Measurements from ENCODE around the gene NR0B2. TPM values are rescaled to one million over a fixed set of nuclear protein-coding genes. Genes with fewer than 3 reads are reported as not detected.
"Not testable (repeated sequence)": the region's sequence is repeated elsewhere in the genome, so short reads cannot be mapped to it uniquely, and the experiment has no call there.

NR0B2 gene
- total RNA-seq, 1 donor from 2014 or later: not detected

- DNase-seq (ENCODE audit: low spot score in 2 of 2) (no peak), FAIRE-seq (no peak)
Measured at GRCh38 chr1:26894263-26894662, 19.5 kb downstream of the NR0B2 start.

DNA sequence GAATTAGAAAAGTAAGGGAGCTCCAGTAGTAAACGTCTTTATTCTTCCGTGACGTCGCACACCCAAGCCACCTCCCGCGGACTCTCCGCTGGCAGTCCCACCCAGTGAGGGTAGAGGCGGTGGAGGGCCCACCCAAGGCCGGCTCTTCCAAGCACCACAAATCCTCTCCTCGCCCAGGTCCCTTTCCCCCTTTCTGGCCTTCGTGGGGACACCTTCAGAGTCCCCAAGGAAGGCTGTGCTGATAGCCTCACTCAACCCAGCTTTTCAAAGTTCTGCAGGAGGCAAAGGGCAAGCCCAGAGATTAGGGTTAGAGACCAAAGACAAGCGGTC, 23.3 kb downstream of the NR0B2 start:
- DNase-seq (ENCODE audit: low spot score in 2 of 2): no peak
- FAIRE-seq: no peak

- DNase-seq (ENCODE audit: low spot score in 2 of 2) (peak; percentile 88 to 92), FAIRE-seq (no peak)
Measured at GRCh38 chr1:26889551-26890466, 24.0 kb downstream of the NR0B2 start, which contains the start of gene GPN2. Gene GPN2, minus strand, starts transcription at chr1:26890283. Its CDS starts 187 bp downstream, at chr1:26890096.

GRCh38 chr1:26888231-26888630, 25.5 kb downstream of the NR0B2 start:
- FAIRE-seq (no peak), DNase-seq (ENCODE audit: low spot score in 2 of 2) (no peak)

DNA sequence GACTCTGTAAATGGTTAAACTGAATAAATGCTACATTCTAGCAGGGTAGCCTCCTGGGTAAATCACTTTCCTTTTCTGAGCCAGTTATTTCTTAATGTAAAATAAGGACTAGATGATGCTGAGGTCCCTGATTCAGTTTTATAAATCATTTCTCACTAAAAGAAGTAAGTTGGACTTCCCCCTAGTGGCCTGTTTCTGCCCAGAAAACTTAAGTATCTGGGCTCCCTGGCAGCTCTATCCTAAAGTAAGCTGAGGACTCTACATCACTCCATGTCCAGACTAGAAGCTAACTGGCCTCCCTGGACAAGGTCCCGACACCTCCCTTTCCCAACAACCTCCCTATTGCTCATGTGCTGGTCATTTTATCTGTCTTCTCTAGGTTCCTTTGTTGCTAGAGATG, 26.6 kb downstream of the NR0B2 start:
- DNase-seq (ENCODE audit: low spot score in 2 of 2) (no peak), FAIRE-seq (no peak)

DNA sequence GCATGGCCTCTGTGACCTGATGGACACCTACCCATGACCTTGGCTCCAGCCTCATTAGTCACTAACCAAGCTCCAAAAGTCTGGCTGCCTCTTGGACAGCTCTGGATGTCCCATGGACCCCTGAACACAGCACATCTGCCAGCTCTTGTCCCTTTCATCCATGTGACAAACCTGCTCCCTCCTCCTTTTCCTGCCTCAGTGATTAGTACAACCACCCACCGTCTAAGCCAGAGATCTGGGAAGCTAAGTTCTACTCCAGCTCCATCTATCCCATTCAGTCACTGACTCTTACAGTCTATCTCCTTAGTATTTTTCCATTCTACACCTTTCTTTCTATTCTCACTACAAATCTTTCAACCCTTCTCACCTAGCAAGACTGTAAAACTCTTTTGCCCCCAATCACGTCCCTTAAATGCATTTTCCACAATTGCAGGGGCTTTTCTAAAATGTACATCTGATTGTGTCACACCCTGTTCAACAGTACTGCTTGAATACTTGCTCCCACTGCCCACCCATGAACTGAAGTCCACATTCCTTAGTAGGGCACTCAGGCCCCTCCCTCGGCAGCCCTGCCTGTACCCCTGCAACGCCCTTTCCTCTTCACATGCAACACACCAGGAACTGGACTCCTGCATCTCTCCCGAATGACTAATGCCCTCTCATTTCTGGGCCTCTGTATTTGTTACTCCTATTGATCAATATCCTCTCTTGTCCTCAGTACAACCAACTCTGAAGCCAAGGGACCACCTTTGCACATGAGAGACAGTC, 30.9 kb downstream of the NR0B2 start:
- FAIRE-seq (no peak), DNase-seq (ENCODE audit: low spot score in 2 of 2) (no peak)

DNA sequence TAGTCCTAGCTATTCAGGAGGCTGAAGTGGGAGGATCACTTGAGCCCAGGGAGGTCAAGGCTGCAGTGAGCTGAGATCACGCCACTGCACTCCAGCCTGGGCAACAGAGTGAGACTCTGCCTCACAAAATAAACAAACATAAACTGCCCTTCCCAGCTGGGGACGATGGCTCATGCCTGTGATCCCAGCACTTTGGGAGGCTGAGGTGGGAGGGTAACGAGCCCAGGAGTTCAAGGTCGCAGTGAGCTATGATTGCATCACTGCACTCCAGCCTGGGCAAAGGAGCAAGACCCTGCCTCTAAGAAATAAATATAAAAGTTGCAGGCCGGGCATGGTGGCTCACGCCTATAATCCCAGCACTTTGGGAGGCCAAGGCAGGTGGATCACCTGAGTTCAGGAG, 32.2 kb downstream of the NR0B2 start:
- not testable (repeated sequence) for FAIRE-seq; DNase-seq (ENCODE audit: low spot score in 2 of 2)

- FAIRE-seq: no peak
- DNase-seq (ENCODE audit: low spot score in 2 of 2): no peak
Measured at GRCh38 chr1:26879793-26880192, 34.0 kb downstream of the NR0B2 start.

DNA sequence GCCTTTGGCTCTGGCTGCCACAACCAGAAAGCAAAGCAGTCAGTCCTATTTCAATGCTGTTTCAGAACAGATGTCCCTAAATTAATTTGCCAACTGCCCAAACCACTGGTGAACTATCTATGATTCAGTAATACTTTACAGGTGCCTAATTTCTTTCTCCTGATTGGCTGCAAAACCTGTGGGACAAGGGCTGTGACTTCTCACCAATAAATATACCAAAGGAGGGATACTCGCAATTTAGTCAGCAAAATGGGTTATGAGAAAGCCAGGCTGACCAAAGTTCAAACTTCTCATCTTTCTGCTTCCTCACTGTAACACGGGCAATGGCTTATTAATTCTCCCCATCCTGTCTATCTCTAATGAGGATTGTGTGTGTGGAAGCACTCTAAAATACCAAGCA, 36.4 kb downstream of the NR0B2 start:
- FAIRE-seq (no peak), DNase-seq (ENCODE audit: low spot score in 2 of 2) (no peak)

DNA sequence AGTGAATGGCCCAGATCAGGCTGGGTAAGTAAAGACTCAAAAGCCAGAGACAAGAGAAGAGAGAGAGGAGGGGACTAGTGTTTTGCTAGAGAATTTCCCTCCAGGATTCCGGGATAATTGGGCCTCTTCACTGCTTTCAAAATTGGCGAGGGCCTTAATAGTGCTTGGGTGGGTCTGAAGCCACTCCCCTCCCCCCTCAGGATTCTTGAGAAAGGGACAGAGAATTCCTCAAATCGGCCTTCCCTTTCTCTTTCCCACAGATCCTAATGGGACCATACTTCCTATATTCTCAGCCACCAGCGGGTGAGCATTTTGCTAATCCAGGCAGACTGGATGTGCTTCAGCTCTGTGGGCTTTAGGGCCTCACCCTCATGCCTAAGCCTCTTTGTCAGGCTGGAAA, 38.9 kb downstream of the NR0B2 start:
- DNase-seq (ENCODE audit: low spot score in 2 of 2) (no peak), FAIRE-seq (no peak)

- DNase-seq (ENCODE audit: low spot score in 2 of 2); FAIRE-seq: not testable (repeated sequence)
Measured at GRCh38 chr1:26873097-26873496, 40.7 kb downstream of the NR0B2 start.

GRCh38 chr1:26864610-26865480, 48.9 kb downstream of the NR0B2 start:
- peak; percentile 8 for FAIRE-seq
- peak; percentile 90 to 94 for DNase-seq (ENCODE audit: low spot score in 2 of 2)

DNA sequence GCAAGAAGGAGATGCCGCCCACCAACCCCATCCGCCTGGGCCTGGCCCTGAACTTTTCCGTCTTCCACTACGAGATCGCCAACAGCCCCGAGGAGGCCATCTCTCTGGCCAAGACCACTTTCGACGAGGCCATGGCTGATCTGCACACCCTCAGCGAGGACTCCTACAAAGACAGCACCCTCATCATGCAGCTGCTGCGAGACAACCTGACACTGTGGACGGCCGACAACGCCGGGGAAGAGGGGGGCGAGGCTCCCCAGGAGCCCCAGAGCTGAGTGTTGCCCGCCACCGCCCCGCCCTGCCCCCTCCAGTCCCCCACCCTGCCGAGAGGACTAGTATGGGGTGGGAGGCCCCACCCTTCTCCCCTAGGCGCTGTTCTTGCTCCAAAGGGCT, 50.1 kb downstream of the NR0B2 start:
- FAIRE-seq (no peak), DNase-seq (ENCODE audit: low spot score in 2 of 2) (no peak)

- FAIRE-seq (no peak), DNase-seq (ENCODE audit: low spot score in 2 of 2) (no peak)
Measured at GRCh38 chr1:26862781-26863684, 50.7 kb downstream of the NR0B2 start, which contains the start of gene SFN. Gene SFN, plus strand, starts transcription at chr1:26863149. Its CDS starts 64 bp downstream, at chr1:26863213.

- FAIRE-seq (no peak), DNase-seq (ENCODE audit: low spot score in 2 of 2) (no peak)
Measured at GRCh38 chr1:26861889-26862378, 51.8 kb downstream of the NR0B2 start.

Data from frontal cortex (tissue), 4 donors.